HepG2 (cell line): ENCODE results near the gene MRPL27. TPM values are rescaled to one million over a fixed set of nuclear protein-coding genes. Genes with fewer than 3 reads are reported as not detected.

ENCODE experiments used
- ARID4A ChIP-seq: sonication (generic); formaldehyde crosslinking; IDR thresholded peaks from 2 replicates; pipeline ENCODE4 v1.5.0; 2020; ENCODE audit warnings: mild to moderate bottlenecking, missing genetic modification reagents, borderline replicate concordance
- BCL6 ChIP-seq: IDR thresholded peaks from 2 replicates; pipeline ENCODE4 v1.6.1; 2016; ENCODE audit warnings: missing genetic modification reagents, missing compliant biosample characterization
- NFKBIZ ChIP-seq: IDR thresholded peaks from 2 replicates; pipeline ENCODE4 v1.6.1; 2018; ENCODE audit warnings: missing genetic modification reagents, missing compliant biosample characterization
- PAXIP1 ChIP-seq: sonication (generic); formaldehyde crosslinking; conservative IDR thresholded peaks from 2 replicates; pipeline ENCODE4 v1.4.0; 2020; ENCODE audit warnings: mild to moderate bottlenecking, missing genetic modification reagents, moderate library complexity
- SUZ12 ChIP-seq: fragments of 150-350 bp; IDR thresholded peaks from 2 replicates; pipeline ENCODE4 v1.6.1; 2014; ENCODE audit warnings: low read depth, low read length
- ZHX2 ChIP-seq, 2 experiments: sonication (generic) in 1 of 2; formaldehyde crosslinking in 1 of 2; IDR thresholded peaks; 2 replicates each; pipeline versions ENCODE4 v1.6.1 to v1.9.0; 2014 to 2022; ENCODE audit warnings: antibody characterized with exemption in 1 of 2, borderline replicate concordance in 1 of 2, inconsistent platforms in 1 of 2, low read depth in 1 of 2, missing genetic modification reagents in 1 of 2
- ZNF143 ChIP-seq: sonication (generic); formaldehyde crosslinking; IDR thresholded peaks from 2 replicates; pipeline ENCODE4 v1.4.0; 2020; ENCODE audit warnings: missing genetic modification reagents
- ZNF546 ChIP-seq: sonication (generic); formaldehyde crosslinking; conservative IDR thresholded peaks from 2 replicates; pipeline ENCODE4 v1.8.1; 2023; ENCODE audit warnings: mild to moderate bottlenecking, missing genetic modification reagents
- ZNF772 ChIP-seq: sonication (generic); formaldehyde crosslinking; IDR thresholded peaks from 2 replicates; pipeline ENCODE4 v1.5.0; 2020; ENCODE audit warnings: mild to moderate bottlenecking, missing genetic modification reagents
- ZNF777 ChIP-seq: sonication (generic); formaldehyde crosslinking; IDR thresholded peaks from 2 replicates; pipeline ENCODE4 v1.4.0; 2020; ENCODE audit warnings: missing genetic modification reagents
- ZNF784 ChIP-seq: sonication (generic); formaldehyde crosslinking; IDR thresholded peaks from 2 replicates; pipeline ENCODE4 v1.5.1; 2020; ENCODE audit warnings: missing genetic modification reagents, mild to moderate bottlenecking, borderline replicate concordance
- ZSCAN20 ChIP-seq: sonication (generic); formaldehyde crosslinking; IDR thresholded peaks from 2 replicates; pipeline ENCODE4 v1.4.0; 2020; ENCODE audit warnings: missing genetic modification reagents, mild to moderate bottlenecking, borderline replicate concordance
- polyA plus RNA-seq, 8 experiments: library from polyadenylated mRNA; depleted of rRNA in 3 of 8; stranded (reverse) in 7 of 8; unstranded in 1 of 8; fragments of >200 nt; fragmentation: Illumina TruSeq in 4 of 8; extraction: Trizol in 4 of 8; gene quantifications; 2 replicates each; pipeline versions ENCODE4 v1.2.1 to v1.2.3, GENCODE V29; 2011 to 2016; ENCODE audit warnings: low read depth in 4 of 8, missing spikeins in 1 of 8, mixed read lengths in 1 of 8; ENCODE audit not compliant: insufficient read depth in 1 of 8
- total RNA-seq, 5 experiments: library from RNA; depleted of rRNA; stranded (reverse); fragments of >200 nt; fragmentation: Illumina TruSeq; extraction: Trizol; gene quantifications; 2 replicates each; pipeline ENCODE4 v1.2.3, GENCODE V29; 2016; ENCODE audit warnings: low read depth in 1 of 5

Gene MRPL27
- total and polyA plus RNA-seq, 2 of the 13 experiments (the other 11 are each of a cell fraction or from before 2014, with no cell fraction given), result 137 to 217 TPM

GRCh38 chr17:50346313-50347116 lies 26.5 kb downstream of the MRPL27 start (continued):
- TF ChIP-seq ZHX2 (IDR thresholded peaks at IDR 0.05; ENCODE audit: low read depth) (no peak), ZHX2 (CRISPR knock-in tag; IDR thresholded peaks at IDR 0.05; ENCODE audit: borderline replicate concordance) (no peak), ZNF546 (no peak), ZNF772 (CRISPR knock-in tag) (no peak; the same call in 1 of the 2 replicates), ARID4A (CRISPR knock-in tag) (peak; percentile 44; the same call in 1 of the 2 replicates), BCL6 (CRISPR knock-in tag) (no peak), PAXIP1 (CRISPR knock-in tag) (no peak), ZNF784 (CRISPR knock-in tag) (no peak), ZNF777 (CRISPR knock-in tag) (peak; percentile 4; the same call in 1 of the 2 replicates), NFKBIZ (0 out of 2 replicates have a peak, but pooled peaks have one; percentile 60), ZSCAN20 (CRISPR knock-in tag) (no peak), SUZ12 (no peak), ZNF143 (CRISPR knock-in tag) (no peak)
